NB4 (cell line): ENCODE measurements around the gene MACROD2.

ENCODE experiments used
- MYC ChIP-seq: IDR thresholded peaks from 2 replicates; pipeline ENCODE4 v1.6.1; 2011; ENCODE audit warnings: low read depth, low read length
- POLR2A ChIP-seq: IDR thresholded peaks from 2 replicates; pipeline ENCODE4 v1.6.1; 2011; ENCODE audit warnings: mild to moderate bottlenecking; ENCODE audit not compliant: insufficient read length; ENCODE audit errors: extremely low read depth
- TF ChIP-seq, protein P1 (sequence below): IDR thresholded peaks from one replicate; pipeline ENCODE4 v1.5.1; 2012; ENCODE audit warnings: low read depth, low read length

DNA sequence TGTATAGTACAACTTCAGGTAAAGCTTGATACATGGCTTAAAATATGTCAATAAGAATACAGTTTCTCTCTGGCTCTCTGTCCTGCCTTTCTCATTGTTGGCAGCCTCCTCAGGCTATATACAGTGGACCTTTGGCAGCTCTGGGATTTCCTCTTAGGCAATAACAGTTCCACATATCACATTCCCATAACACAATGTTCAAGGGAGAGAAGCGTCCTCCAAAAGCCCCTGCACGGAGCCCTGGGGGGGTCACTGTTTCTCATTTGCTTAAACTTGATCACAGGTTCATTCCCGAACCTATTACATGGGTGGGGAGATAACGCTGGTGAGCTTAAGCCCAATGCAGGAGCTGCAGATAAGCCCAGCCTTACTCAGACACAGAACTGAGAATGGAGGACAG, 346.5 kb downstream of the MACROD2 start:
- TF ChIP-seq, protein P1, sequence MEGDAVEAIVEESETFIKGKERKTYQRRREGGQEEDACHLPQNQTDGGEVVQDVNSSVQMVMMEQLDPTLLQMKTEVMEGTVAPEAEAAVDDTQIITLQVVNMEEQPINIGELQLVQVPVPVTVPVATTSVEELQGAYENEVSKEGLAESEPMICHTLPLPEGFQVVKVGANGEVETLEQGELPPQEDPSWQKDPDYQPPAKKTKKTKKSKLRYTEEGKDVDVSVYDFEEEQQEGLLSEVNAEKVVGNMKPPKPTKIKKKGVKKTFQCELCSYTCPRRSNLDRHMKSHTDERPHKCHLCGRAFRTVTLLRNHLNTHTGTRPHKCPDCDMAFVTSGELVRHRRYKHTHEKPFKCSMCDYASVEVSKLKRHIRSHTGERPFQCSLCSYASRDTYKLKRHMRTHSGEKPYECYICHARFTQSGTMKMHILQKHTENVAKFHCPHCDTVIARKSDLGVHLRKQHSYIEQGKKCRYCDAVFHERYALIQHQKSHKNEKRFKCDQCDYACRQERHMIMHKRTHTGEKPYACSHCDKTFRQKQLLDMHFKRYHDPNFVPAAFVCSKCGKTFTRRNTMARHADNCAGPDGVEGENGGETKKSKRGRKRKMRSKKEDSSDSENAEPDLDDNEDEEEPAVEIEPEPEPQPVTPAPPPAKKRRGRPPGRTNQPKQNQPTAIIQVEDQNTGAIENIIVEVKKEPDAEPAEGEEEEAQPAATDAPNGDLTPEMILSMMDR: no peak
- no peak for TF ChIP-seq POLR2A
- TF ChIP-seq MYC: no peak
